ENCODE results near the gene PPIF. TPM values are rescaled to one million over a fixed set of nuclear protein-coding genes. Genes with fewer than 3 reads are reported as not detected.

PPIF gene
- total and polyA plus RNA-seq, 2 of the 13 experiments (the other 11 are each of a cell fraction or from before 2014, with no cell fraction given), result 147 to 157 TPM

- CTCF ChIA-PET (ENCODE audit: low intra/inter-chr PET ratio, low total read pairs), result no interaction called here
- in situ Hi-C loops (cut with HindIII; ENCODE audit: extremely low pct_ligation_motif_present, low pct_unique_long_range_greater_than_20kb) (no loop called here), intact Hi-C loops (cut with micrococcal nuclease; ENCODE audit: unreplicated experiment) (loop anchor here (1.0 to 2.0 kb wide), 2 partner anchors 12 to 19 kb away; partner anchors contain the start of gene PPIF)
- TF ChIP-seq ARID2 (CRISPR knock-in tag; IDR thresholded peaks at IDR 0.05; ENCODE audit: borderline replicate concordance) (no peak), NR2F6 (IDR thresholded peaks at IDR 0.05) (peak; percentile 97), NR2F6 (CRISPR knock-in tag; IDR thresholded peaks at IDR 0.05) (peak; percentile 99), ZMYM4 (CRISPR knock-in tag; IDR thresholded peaks at IDR 0.05) (peak; percentile 89), NFIB (CRISPR knock-in tag; IDR thresholded peaks at IDR 0.05; ENCODE audit: borderline replicate concordance) (no peak), KIAA2018 (CRISPR knock-in tag; IDR thresholded peaks at IDR 0.05; ENCODE audit: borderline replicate concordance) (0 out of 2 replicates have a peak, but pooled peaks have one; percentile 25), ZNF674 (CRISPR knock-in tag; IDR thresholded peaks at IDR 0.05; ENCODE audit: low read depth) (no peak), MEIS1 (CRISPR knock-in tag; IDR thresholded peaks at IDR 0.05; ENCODE audit: borderline replicate concordance) (0 out of 2 replicates have a peak, but pooled peaks have one; percentile 48), SPEN (CRISPR knock-in tag; IDR thresholded peaks at IDR 0.05; ENCODE audit: low read depth) (peak; percentile 95), GFI1 (CRISPR knock-in tag; IDR thresholded peaks at IDR 0.05; ENCODE audit: borderline replicate concordance) (peak; percentile 79), ZSCAN20 (CRISPR knock-in tag; IDR thresholded peaks at IDR 0.05; ENCODE audit: borderline replicate concordance) (no peak), SALL1 (CRISPR knock-in tag; IDR thresholded peaks at IDR 0.05) (peak; percentile 95), ZNF326 (CRISPR knock-in tag; IDR thresholded peaks at IDR 0.05; ENCODE audit: borderline replicate concordance) (no peak), CCDC6 (CRISPR knock-in tag; IDR thresholded peaks at IDR 0.05) (peak; percentile 93), ZNF138 (CRISPR knock-in tag; IDR thresholded peaks at IDR 0.05; ENCODE audit: low read depth) (no peak), KAT8 (CRISPR knock-in tag; IDR thresholded peaks at IDR 0.05) (peak; percentile 86)
These were observed 11.6 kb upstream of the PPIF start for GRCh38 chr10:79335470-79336235.

More at GRCh38 chr10:79335470-79336235, 11.6 kb upstream of the PPIF start:
- Histone ChIP-seq H3K27me3 (ENCODE audit: control insufficient read depth in 1 of 2, insufficient read depth in 2 of 2, low read length in 2 of 2) (no peaks in the 10 kb centered on the region), H3K9me3 (ENCODE audit: low read length) (no peaks in the 10 kb centered on the region), H2AFZ (ENCODE audit: low read length) (no peak overlapping the region), H3K9ac (ENCODE audit: insufficient read depth, low read depth, low read length) (peak overlapping the region; percentile 84), H3K79me2 (ENCODE audit: insufficient read depth, low read length) (no peaks in the 10 kb centered on the region), H3K4me1 (ENCODE audit: insufficient read depth, low read length) (peaks cover 69% of the 10 kb centered on the region), H3K36me3 (replicated peaks in 1 of 2; ENCODE audit: control insufficient read depth in 1 of 2, insufficient read depth in 2 of 2, low read length in 2 of 2) (no peaks in the 10 kb centered on the region), H4K20me1 (ENCODE audit: insufficient read depth, low read length) (no peaks in the 10 kb centered on the region), H3K27ac (ENCODE audit: extremely low read length, insufficient read depth, low read length) (peak overlapping the region; percentile 98), H3K4me2 (ENCODE audit: low read depth, low read length) (peak overlapping the region; percentile 85), H3K4me3 (replicated peaks in 1 of 3; ENCODE audit: insufficient read depth in 1 of 3, low read depth in 2 of 3, low read length in 3 of 3) (peak overlapping the region in 1 of 3 experiments; percentile 66; a peak in 2 of 6 replicates)
- POLR2A ChIA-PET, result interaction anchor here (0.6 to 5.3 kb wide), 12 partner anchors 11 to 47 kb away, joined by 3 to 134 read pairs (median 5); partner anchors contain the start of gene PPIF
- peak; percentile 98 for FAIRE-seq
- peak; percentile 97 for DNase-seq (ENCODE audit: low spot score)
- peak; percentile 96 for ATAC-seq
- BruUV-seq (replicated peaks), result no TSS peak
- WGBS (ENCODE audit: low lambda C conversion rate), result 0% methylated on average over 3 of the region's 13 CpGs

All from HepG2 (cell line).